H9 (cell line): ENCODE measurements around the gene SLC9A1. TPM values are rescaled to one million over a fixed set of nuclear protein-coding genes. Genes with fewer than 3 reads are reported as not detected.

ENCODE experiments used
- DNase-seq: peaks from one replicate; pipeline ENCODE4 v3.0.0-alpha.2; 2017
- H2AFZ ChIP-seq: one replicate; pipeline ENCODE4 v1.6.1; 2013; ENCODE audit warnings: mild to moderate bottlenecking, low read length, control low read depth, moderate library complexity
- H2AK5ac ChIP-seq: 2 replicates; pipeline ENCODE4 v1.6.1; 2013; ENCODE audit warnings: low read length, control low read depth, mixed read lengths; ENCODE audit not compliant: insufficient read length
- H2BK120ac ChIP-seq: one replicate; pipeline ENCODE4 v1.6.1; 2013; ENCODE audit warnings: low read depth, mild to moderate bottlenecking, low read length, control low read depth, inconsistent platforms; ENCODE audit not compliant: poor library complexity, severe bottlenecking
- H2BK12ac ChIP-seq: 2 replicates; pipeline ENCODE4 v1.6.1; 2013; ENCODE audit warnings: low read length, control low read depth, mixed read lengths, low read depth; ENCODE audit not compliant: insufficient read length
- H2BK15ac ChIP-seq: 2 replicates; pipeline ENCODE4 v1.6.1; 2013; ENCODE audit warnings: low read depth, low read length, control low read depth
- H2BK20ac ChIP-seq: one replicate; pipeline ENCODE4 v1.6.1; 2013; ENCODE audit warnings: low read depth, mild to moderate bottlenecking, low read length, control low read depth, inconsistent platforms; ENCODE audit not compliant: poor library complexity, severe bottlenecking
- H2BK5ac ChIP-seq: 2 replicates; pipeline ENCODE4 v1.6.1; 2013; ENCODE audit warnings: low read length, control low read depth, mixed read lengths; ENCODE audit not compliant: insufficient read length
- H3K14ac ChIP-seq: 2 replicates; pipeline ENCODE4 v1.6.1; 2013; ENCODE audit warnings: low read length, control low read depth; ENCODE audit not compliant: insufficient read depth
- H3K18ac ChIP-seq: 2 replicates; pipeline ENCODE4 v1.6.1; 2013; ENCODE audit warnings: low read depth, mild to moderate bottlenecking, mixed read lengths, low read length, control low read depth; ENCODE audit not compliant: insufficient read length
- H3K23ac ChIP-seq: 2 replicates; pipeline ENCODE4 v1.6.1; 2013; ENCODE audit warnings: low read length, control low read depth, mixed read lengths, low read depth; ENCODE audit not compliant: insufficient read length
- H3K23me2 ChIP-seq: 2 replicates; pipeline ENCODE4 v1.6.1; 2013; ENCODE audit warnings: low read depth, mild to moderate bottlenecking, mixed read lengths, low read length, control low read depth; ENCODE audit not compliant: insufficient read length, poor library complexity, severe bottlenecking
- H3K27ac ChIP-seq: 2 replicates; pipeline ENCODE4 v1.5.1; 2013; ENCODE audit warnings: low read length, control low read depth, mixed read lengths, low read depth; ENCODE audit not compliant: insufficient read length
- H3K27me3 ChIP-seq: 2 replicates; pipeline ENCODE4 v1.6.1; 2013; ENCODE audit warnings: low read length, control low read depth, inconsistent platforms; ENCODE audit not compliant: insufficient read depth
- H3K4ac ChIP-seq: 2 replicates; pipeline ENCODE4 v1.6.1; 2013; ENCODE audit warnings: low read depth, mild to moderate bottlenecking, control low read depth, inconsistent platforms, low read length, moderate library complexity
- H3K4me1 ChIP-seq: 2 replicates; pipeline ENCODE4 v1.6.1; 2013; ENCODE audit warnings: low read length, control low read depth, inconsistent platforms; ENCODE audit not compliant: insufficient read depth
- H3K4me2 ChIP-seq: 2 replicates; pipeline ENCODE4 v1.6.1; 2013; ENCODE audit warnings: low read length, control low read depth, mixed read lengths; ENCODE audit not compliant: insufficient read length, insufficient read depth
- H3K56ac ChIP-seq: 2 replicates; pipeline ENCODE4 v1.6.1; 2013; ENCODE audit warnings: low read depth, mild to moderate bottlenecking, mixed read lengths, low read length, control low read depth; ENCODE audit not compliant: insufficient read length
- H3K79me1 ChIP-seq: 2 replicates; pipeline ENCODE4 v1.6.1; 2013; ENCODE audit warnings: low read depth, mild to moderate bottlenecking, moderate library complexity, low read length, control low read depth, inconsistent platforms; ENCODE audit not compliant: insufficient read depth, poor library complexity, severe bottlenecking
- H3K79me2 ChIP-seq: 2 replicates; pipeline ENCODE4 v1.6.1; 2013; ENCODE audit warnings: low read length, control low read depth, inconsistent platforms; ENCODE audit not compliant: insufficient read depth
- H3K9ac ChIP-seq: 2 replicates; pipeline ENCODE4 v1.6.1; 2013; ENCODE audit warnings: low read length, control low read depth, mixed read lengths; ENCODE audit not compliant: insufficient read length; ENCODE audit errors: extremely low read depth
- H3K9me3 ChIP-seq: one replicate; pipeline ENCODE4 v1.6.1; 2013; ENCODE audit warnings: low read depth, low read length, inconsistent platforms; ENCODE audit not compliant: control insufficient read depth
- H3T11ph ChIP-seq: one replicate; pipeline ENCODE4 v1.6.1; 2013; ENCODE audit warnings: mild to moderate bottlenecking, low read length, control low read depth, inconsistent platforms
- H4K20me1 ChIP-seq: one replicate; pipeline ENCODE4 v1.6.1; 2013; ENCODE audit not compliant: control insufficient read depth, insufficient read length, insufficient read depth
- H4K5ac ChIP-seq: 2 replicates; pipeline ENCODE4 v1.6.1; 2013; ENCODE audit warnings: low read depth, mild to moderate bottlenecking, mixed read lengths, low read length, control low read depth; ENCODE audit not compliant: insufficient read length
- H4K8ac ChIP-seq: replicated peaks from 2 replicates; pipeline ENCODE4 v1.6.1; 2013; ENCODE audit warnings: low read length, control low read depth, mixed read lengths, low read depth; ENCODE audit not compliant: insufficient read length
- H4K91ac ChIP-seq: 2 replicates; pipeline ENCODE4 v1.6.1; 2013; ENCODE audit warnings: low read depth, mild to moderate bottlenecking, moderate library complexity, mixed read lengths, low read length, control low read depth; ENCODE audit not compliant: insufficient read length
- H3K27ac Mint-ChIP-seq, 3 experiments: 2 replicates in 2 of 3; 3 replicates in 1 of 3; pipeline ENCODE4 v1.8.0; 2020 to 2021; ENCODE audit warnings: mixed read lengths in 3 of 3, mild to moderate bottlenecking in 1 of 3, moderate library complexity in 1 of 3
- H3K27me3 Mint-ChIP-seq: 2 replicates; pipeline ENCODE4 v1.8.0; 2021; ENCODE audit warnings: low read depth, mild to moderate bottlenecking, moderate library complexity, mixed read lengths
- H3K36me3 Mint-ChIP-seq, 3 experiments: 2 replicates in 2 of 3; 3 replicates in 1 of 3; pipeline ENCODE4 v1.8.0; 2020 to 2021; ENCODE audit warnings: low read depth in 3 of 3, mixed read lengths in 3 of 3; ENCODE audit not compliant: insufficient read depth in 1 of 3
- H3K4me1 Mint-ChIP-seq, 2 experiments: 2 replicates each; pipeline ENCODE4 v1.8.0; 2020; ENCODE audit warnings: mixed read lengths in 2 of 2
- H3K4me3 Mint-ChIP-seq, 2 experiments: 2 replicates in 1 of 2; 3 replicates in 1 of 2; pipeline ENCODE4 v1.8.0; 2020 to 2021; ENCODE audit warnings: mild to moderate bottlenecking in 2 of 2, mixed read lengths in 2 of 2, moderate library complexity in 1 of 2
- H3K9me3 Mint-ChIP-seq, 2 experiments: 2 replicates in 1 of 2; 3 replicates in 1 of 2; pipeline ENCODE4 v1.8.0; 2020; ENCODE audit warnings: mild to moderate bottlenecking in 2 of 2, mixed read lengths in 2 of 2, moderate library complexity in 1 of 2
- WGBS: extraction: QIAGEN DNeasy Blood & Tissue Kit; methylation state at CpG from one replicate; pipeline ENCODE4 v1.1.7; 2013; ENCODE audit warnings: missing lambda C conversion rate, low lambda C conversion rate, mixed read lengths; ENCODE audit not compliant: insufficient read length; ENCODE audit errors: extremely low coverage; 5-methylcytosine and 5-hydroxymethylcytosine counted together
- total RNA-seq: library from RNA; stranded (reverse); gene quantifications from 2 replicates; pipeline ENCODE4 v1.2.1, GENCODE V29; 2021
- TF ChIP-seq, protein P1 (sequence below): fragments of 200-600 bp; sonication (generic); conservative IDR thresholded peaks from 3 replicates; pipeline ENCODE4 v1.8.0; 2021; ENCODE audit warnings: antibody characterized with exemption, mild to moderate bottlenecking

The SLC9A1 gene
- total RNA-seq, 1 experiment from 2014 or later, result 20.8 TPM

DNA sequence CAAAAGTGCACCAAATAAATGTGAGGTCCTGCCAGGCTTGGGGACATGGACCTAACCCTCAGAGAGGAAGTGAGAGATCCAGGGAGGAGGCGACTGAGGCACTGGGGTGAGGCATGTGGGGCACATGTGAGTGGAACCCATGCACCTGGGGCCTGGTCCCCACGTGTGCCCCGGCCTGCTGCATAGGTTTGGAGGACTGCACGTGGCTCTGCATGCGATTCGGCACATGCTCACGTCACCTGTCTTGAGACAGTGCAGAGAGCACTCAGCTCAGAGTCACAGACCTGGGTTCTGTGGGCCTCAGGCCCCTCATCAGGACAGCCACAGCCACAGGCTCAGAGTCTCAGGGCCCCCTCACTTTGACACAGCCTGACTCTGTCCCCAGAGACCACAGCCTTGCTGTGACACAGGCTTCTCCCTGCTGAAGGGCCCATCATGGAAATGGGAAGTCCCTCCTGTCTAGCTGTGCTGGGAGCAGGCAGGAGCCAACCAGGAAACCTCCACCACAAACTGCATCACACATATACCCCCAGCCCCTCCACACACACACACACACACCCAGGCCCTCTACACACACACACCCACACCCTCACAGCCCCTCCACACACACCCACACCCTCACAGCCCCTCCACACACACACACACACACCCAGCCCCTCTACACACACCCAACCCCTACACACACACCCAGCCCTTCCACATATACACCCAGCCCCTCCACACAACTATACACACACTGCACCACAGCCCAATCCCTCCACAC, 48.2 kb downstream of the SLC9A1 start:
- no peak overlapping the region for H3K18ac ChIP-seq
- Mint-ChIP-seq H3K4me3 (no peak overlapping the region), H3K27ac (peak overlapping the region in 2 of 3 experiments; percentile 49 to 55; a peak in 4 of 7 replicates), H3K9me3 (no peaks in the 10 kb centered on the region), H3K27me3 (no peaks in the 10 kb centered on the region), H3K36me3 (peaks cover 2 to 14% (median 10%) of the 10 kb centered on the region in 3 experiments; a peak in 6 of 7 replicates), H3K4me1 (peaks cover 8 to 12% of the 10 kb centered on the region in 2 experiments)
- no CpG with 5 or more reads among the region's 7 CpGs for WGBS
- no peak overlapping the region for H2AFZ ChIP-seq
- TF ChIP-seq, protein P1, sequence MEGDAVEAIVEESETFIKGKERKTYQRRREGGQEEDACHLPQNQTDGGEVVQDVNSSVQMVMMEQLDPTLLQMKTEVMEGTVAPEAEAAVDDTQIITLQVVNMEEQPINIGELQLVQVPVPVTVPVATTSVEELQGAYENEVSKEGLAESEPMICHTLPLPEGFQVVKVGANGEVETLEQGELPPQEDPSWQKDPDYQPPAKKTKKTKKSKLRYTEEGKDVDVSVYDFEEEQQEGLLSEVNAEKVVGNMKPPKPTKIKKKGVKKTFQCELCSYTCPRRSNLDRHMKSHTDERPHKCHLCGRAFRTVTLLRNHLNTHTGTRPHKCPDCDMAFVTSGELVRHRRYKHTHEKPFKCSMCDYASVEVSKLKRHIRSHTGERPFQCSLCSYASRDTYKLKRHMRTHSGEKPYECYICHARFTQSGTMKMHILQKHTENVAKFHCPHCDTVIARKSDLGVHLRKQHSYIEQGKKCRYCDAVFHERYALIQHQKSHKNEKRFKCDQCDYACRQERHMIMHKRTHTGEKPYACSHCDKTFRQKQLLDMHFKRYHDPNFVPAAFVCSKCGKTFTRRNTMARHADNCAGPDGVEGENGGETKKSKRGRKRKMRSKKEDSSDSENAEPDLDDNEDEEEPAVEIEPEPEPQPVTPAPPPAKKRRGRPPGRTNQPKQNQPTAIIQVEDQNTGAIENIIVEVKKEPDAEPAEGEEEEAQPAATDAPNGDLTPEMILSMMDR, result no peak
- H3K4me2 ChIP-seq, result no peak overlapping the region
- H3K27ac ChIP-seq, result no peak overlapping the region
- H3K9me3 ChIP-seq, result no peaks in the 10 kb centered on the region
- no peak overlapping the region for H4K91ac ChIP-seq
- no peaks in the 10 kb centered on the region for H3K27me3 ChIP-seq
- H3K79me1 ChIP-seq, result no peaks in the 10 kb centered on the region
- H3K79me2 ChIP-seq, result no peaks in the 10 kb centered on the region
- H3K14ac ChIP-seq, result no peak overlapping the region
- H2BK15ac ChIP-seq, result no peak overlapping the region
- no peak overlapping the region for H3T11ph ChIP-seq
- no peak overlapping the region for H2BK20ac ChIP-seq
- no peak overlapping the region for H2AK5ac ChIP-seq
- no peak overlapping the region for H4K8ac ChIP-seq
- H2BK12ac ChIP-seq, result no peak overlapping the region
- H2BK120ac ChIP-seq, result no peak overlapping the region
- no peak overlapping the region for H4K5ac ChIP-seq
- H3K4ac ChIP-seq, result no peak overlapping the region
- no peaks in the 10 kb centered on the region for H4K20me1 ChIP-seq
- no peak overlapping the region for H3K9ac ChIP-seq
- no peak overlapping the region for H2BK5ac ChIP-seq
- H3K23me2 ChIP-seq, result no peaks in the 10 kb centered on the region
- H3K4me1 ChIP-seq, result no peaks in the 10 kb centered on the region
- H3K56ac ChIP-seq, result no peak overlapping the region
- H3K23ac ChIP-seq, result no peak overlapping the region
- no peak for DNase-seq
